Astrocyte of the cerebellum (primary cell): ENCODE data around the gene DSCAML1.

ENCODE experiments used
- DNase-seq: peaks from one replicate; pipeline ENCODE4 v3.0.0-alpha.2; 2011; ENCODE audit warnings: low read depth
- H3K4me3 ChIP-seq: 2 replicates; pipeline ENCODE4 v1.5.1; 2011; ENCODE audit warnings: mild to moderate bottlenecking, low read depth, low read length, moderate library complexity
- CTCF ChIP-seq: IDR thresholded peaks from 2 replicates; pipeline ENCODE4 v1.5.1; 2012; ENCODE audit warnings: low read length, low read depth, moderate library complexity, mild to moderate bottlenecking; ENCODE audit errors: missing control alignments
- in situ Hi-C: cut with HindIII; loops from 2 replicates; pipeline ENCODE4 v1.10.0; 2017; ENCODE audit warnings: low sequenced_read_pairs

DSCAML1 gene

GRCh38 chr11:117796872-117797529, at the start of gene DSCAML1:
Gene DSCAML1, minus strand, starts transcription at chr11:117797216. Its CDS starts 137 bp downstream, at chr11:117797079.
- H3K4me3 ChIP-seq: no peak within 1 kb of the TSS
- no peak for DNase-seq
- no peak for TF ChIP-seq CTCF
- in situ Hi-C loops: no loop called here

- peak; percentile 99 for TF ChIP-seq CTCF
- DNase-seq: peak; percentile 59
- in situ Hi-C loops: no loop called here
- H3K4me3 ChIP-seq: no peak overlapping the region
Measured at GRCh38 chr11:117843666-117844484, 46.9 kb upstream of the DSCAML1 start.

DNA sequence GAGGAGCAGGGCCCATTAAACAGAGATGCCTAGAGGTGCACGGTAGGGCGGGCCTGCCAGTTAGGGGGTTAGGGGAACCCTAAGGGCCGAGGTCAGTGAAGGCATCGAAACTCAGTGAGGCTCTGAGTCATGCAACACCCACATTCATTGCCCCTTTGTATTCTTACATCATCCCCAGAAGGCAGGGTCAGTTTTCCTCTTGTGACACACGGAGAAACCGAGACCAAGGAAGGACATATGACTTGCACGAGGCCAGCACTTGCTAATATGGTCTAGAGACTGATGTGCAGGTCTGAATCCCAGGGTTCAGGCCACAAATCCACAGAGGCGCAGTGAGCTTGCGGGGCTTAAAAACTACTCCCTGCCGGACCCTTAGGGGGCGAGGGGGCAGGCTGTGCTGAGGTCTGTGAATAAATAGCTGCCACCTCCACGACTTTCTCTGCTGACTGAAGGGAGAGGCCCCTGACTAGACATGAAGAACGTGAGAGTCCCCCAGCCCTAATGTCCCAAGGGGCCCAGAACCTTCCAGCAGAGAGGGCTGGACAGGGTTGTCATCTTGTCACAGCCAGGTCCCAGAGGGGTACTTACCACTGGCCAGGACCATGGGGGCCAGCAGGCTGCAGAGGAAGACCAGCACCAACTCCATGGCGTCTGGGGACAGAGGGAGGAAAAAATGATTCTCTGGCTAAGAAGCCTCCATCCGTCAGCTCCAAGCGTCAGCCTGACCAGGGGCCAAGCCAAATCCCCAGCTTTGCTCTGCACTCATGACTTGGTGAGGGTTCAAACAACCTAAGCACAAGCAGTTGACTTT, 45.3 kb upstream of the DSCAML1 start:
- DNase-seq: no peak
- no peak overlapping the region for H3K4me3 ChIP-seq
- in situ Hi-C loops: no loop called here
- TF ChIP-seq CTCF: no peak

DNA sequence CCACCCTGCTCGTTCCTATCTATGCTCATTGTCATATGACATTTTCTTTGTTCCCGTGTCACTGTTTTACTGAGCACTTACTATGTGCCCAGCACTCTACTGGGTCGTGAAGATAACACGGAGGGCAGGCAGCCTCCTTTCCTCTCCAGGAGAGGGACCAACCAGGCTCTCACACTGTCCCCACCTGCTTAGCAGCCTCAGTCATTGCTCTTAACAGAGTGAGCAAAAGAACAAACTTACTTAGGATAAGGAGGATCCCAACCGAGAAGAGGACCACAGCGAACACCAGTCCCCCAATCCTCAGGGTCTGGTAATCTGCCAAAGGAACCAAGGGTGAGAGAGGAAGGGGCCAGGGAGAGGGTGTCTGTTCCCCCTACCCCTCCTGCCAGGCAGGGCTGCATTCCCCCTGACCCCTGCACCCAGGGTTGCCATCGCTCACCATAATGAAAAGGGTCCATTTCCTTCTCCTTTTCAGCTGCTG, 44.6 kb upstream of the DSCAML1 start:
- in situ Hi-C loops: no loop called here
- no peak for DNase-seq
- TF ChIP-seq CTCF: no peak

DNA sequence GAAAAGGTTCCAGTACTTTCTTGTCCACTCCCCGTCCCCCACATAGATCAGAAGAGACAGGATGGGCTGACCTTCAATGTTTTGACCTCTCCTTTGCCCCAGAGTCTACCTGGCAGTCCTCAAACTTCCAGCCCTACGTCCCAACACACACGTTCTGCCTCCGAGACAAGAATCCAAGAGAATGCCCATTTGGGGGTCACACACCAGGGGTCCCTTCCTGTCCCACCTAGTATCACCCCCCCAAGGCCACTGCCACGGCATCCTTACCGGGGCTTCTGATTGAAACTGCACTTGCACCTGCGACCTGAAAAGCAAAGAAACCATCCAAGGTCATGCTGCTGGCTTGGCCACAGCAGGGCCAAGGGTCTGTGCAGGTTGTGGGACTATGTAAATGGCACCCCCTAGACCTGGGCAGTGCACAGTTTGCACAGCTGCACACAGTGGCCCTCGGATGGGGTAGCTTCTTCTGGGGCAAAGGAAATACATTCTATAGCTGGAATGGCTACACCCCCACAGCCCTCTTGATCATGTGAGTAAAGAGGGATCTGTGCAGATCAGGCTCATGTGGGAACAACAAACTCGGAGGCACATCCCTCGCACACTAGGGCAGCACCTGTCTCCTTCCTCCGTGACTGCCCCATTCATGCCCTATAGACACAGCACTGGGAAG, 44.0 kb upstream of the DSCAML1 start:
- no peak for TF ChIP-seq CTCF
- H3K4me3 ChIP-seq: no peak overlapping the region
- in situ Hi-C loops: no loop called here
- DNase-seq: no peak

More for the DNA sequence above, 44.6 kb upstream of the DSCAML1 start:
- H3K4me3 ChIP-seq: no peak overlapping the region
